HG02623 (cell line): ENCODE measurements around the gene OBI1.

Source experiments
- ATAC-seq: cut with Tn5 transposase; IDR thresholded peaks from one replicate; pipeline ENCODE4 v1.9.1; 2021; ENCODE audit warnings: moderate library complexity; ENCODE audit not compliant: unreplicated experiment

OBI1 gene

DNA sequence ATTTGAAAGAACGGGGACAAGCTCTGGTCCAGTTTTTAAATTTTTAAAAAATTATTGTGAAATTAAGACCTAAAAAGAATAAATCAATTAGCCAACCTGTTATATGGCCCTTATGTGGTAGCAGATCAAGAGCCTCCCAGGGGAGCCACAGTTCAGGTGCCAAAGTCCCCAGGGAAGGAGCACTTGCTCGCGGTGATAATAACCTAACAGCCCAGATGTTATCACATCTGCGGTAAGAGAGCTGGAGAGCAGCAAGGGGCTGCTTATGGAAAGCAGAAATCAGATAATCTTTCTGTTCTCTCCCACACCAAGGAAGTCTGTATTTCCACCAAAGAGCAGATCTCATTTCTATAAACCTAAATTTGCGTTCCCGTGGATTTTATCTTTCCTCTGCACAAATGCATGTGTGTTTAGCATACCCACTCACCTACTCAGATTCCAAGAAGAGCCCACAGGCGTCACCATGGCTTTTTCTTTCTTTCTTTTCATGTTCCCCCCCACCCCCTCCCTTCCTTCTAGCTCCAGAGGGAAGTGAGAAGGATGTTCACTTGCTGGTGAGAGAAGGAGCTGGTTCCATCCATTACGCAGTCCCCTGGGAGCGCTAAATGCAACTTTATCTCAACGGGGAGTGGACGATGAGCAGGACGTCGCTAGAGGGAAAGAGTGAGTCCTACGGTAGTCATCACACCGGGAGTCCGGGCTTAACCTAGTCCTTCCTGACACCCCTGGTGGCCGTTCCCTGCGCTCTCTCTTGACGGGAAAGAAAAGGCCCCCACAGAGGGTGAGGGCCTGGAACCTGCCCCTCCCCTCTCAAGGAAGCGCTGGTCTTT lies 54.0 kb downstream of the OBI1 start:
- no peak for ATAC-seq

DNA sequence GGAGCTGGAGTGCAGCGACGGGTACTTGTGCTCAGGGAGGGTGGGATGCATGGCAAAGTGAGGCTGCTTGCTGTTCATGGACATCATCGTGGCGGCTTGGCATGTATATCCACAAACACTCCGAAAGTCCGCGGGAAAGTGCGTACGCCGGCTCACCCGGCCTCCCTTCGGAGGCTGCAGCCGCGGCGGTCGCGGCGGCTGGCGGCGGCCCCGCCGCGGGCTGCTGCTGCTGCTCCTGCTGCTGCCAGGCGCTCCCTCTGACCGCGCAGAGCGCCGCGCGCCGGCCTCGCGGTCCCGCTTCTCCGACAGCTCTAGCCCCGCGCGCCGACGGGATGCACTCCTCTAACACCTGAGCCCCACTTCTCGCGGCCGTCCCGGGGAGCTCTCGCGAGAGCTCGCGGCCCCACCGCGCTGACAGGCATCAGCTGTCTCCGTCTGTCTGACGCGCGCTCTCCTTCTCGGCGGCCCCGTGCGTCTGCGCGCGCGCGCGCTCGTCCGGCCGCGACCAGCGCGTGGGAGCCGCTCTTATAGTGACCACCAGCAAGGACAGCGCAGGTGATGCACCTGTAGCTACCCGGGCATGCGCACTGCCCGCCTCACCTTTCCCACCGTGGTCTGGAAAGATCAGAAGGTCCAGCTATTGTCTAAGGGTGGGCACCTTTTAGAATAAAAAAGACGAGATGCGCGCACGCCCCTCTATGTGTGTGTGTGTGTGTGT lies 55.6 kb downstream of the OBI1 start, which contains the start of gene POU4F1:
POU4F1 (minus strand) TSS at position 313 of the 718 bp plus-strand sequence; CDS start at position 87, 226 bp downstream.
- ATAC-seq = peak; percentile 88

DNA sequence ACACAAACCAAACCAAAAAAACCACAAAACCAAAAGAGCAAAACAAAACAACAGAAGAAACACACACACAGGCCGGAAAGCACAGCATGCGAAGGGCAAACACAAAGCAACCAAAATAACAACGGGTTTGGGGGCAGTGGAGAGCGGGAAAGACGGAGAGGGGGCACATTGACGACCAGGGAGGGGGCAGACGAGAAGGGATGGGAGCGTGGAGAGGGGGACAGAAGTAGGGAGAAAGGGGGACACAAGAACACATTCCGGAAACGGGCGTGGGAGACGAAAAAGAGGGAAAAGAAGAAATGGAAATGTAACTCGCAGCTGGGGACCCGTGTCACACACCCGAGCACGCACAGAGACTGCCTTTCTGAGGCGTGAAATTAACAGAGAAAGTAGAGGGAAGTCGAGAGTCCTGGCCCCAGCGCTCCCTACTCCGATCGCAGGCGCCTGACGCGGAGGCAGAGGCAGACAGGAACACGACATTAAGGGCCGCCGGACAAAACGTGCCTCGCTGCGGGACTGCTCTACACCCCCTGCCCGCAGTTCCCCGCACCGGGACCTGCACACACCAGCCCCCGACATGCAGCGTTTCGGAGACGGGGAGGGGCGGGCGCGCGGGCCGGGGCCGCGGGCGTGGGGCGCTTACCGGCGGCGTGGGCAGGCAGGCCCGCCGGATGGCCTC lies 56.3 kb downstream of the OBI1 start:
- peak; percentile 20 for ATAC-seq

DNA sequence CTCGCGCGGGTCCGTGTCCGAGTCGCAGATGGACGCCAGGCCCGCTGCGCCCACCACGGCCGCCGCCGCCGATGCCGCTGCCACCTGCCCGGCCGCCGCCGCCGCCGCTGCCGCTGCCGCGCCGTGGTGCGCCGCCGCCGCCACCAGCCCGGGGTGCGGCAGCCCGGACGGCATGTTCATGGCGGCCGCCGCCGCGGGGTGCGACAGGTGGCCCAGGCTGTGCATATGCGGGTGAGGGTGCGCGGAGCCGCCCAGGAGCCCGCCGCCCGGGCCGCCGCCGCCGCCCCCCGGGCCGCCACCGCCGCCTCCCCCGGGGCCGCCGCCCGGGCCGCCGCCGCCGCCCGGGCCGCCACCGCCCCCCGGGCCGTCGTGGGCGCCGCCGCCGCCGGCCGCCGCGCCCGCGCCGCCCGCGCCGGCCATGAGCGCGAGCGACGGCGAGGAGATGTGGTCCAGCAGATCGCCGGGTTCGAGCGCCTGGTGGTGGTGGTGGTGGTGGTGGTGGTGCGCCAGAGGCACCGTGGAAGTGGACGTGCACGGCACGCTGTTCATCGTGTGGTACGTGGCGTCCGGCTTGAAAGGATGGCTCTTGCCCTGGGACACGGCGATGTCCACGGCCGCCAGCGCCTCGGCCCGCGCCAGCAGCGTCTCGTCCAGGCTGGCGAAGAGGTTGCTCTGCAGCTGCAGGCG lies 56.9 kb downstream of the OBI1 start:
- ATAC-seq = no peak

DNA sequence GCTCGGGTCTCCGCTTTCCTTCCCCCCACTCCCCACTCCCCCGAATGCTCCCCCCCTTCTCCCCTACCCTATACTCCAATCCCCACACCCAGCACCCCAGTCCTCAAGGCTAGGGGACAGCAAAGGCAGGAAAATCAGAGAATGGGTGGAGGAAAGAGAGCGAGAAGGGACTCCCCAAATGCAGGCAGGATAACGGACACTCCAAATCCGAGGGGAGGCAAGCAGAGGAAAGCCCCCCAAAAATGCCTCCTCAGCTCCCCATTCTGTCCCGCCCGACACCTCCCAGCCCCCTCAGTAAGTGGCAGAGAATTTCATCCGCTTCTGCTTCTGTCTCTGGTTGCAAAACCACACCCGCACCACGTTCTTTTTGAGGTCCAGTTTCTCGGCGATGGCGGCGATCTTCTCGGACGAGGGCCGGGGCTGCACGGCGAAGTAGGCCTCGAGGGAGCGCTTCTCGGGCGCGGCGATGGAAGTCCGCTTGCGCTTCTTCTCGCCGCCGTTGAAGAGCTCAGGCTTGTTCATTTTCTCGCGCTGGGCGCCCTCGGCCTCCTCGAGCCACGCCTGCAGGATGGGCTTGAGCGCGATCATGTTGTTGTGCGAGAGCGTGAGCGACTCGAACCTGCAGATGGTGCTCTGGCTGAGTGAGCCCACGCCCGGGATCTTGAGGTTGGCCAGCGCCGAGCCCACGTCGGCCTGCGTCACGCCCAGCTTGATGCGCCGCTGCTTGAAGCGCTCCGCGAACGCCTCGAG lies 57.7 kb downstream of the OBI1 start:
- no peak for ATAC-seq

DNA sequence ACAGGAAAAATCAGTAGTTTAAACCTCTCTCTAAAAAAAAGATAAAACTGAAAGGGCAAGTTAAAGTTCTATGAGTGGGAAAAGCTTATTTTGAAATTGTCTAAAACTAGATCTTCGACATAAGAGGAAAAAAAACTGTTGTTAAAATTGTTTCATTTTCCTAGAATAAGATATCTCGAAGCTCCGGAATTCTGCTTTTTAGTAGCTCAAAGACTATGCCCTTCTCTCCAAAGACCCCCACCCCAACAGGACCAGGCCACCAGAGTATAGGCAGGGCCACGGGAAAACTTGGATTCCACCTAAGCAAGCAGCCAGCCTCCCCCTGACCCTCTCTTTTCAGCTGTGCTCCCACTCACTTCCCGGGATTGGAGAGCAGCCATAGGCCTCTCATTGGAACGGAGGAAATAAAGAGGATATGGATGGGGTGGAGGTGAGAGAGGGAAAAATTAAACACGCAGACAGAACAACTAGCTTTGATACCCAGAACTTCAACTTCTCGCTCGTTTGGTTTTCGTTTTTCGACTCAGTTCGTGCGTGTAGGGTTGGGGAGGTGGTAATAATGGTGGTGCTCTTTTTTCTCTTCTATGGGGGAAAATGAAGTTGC lies 58.6 kb downstream of the OBI1 start:
- no peak for ATAC-seq

DNA sequence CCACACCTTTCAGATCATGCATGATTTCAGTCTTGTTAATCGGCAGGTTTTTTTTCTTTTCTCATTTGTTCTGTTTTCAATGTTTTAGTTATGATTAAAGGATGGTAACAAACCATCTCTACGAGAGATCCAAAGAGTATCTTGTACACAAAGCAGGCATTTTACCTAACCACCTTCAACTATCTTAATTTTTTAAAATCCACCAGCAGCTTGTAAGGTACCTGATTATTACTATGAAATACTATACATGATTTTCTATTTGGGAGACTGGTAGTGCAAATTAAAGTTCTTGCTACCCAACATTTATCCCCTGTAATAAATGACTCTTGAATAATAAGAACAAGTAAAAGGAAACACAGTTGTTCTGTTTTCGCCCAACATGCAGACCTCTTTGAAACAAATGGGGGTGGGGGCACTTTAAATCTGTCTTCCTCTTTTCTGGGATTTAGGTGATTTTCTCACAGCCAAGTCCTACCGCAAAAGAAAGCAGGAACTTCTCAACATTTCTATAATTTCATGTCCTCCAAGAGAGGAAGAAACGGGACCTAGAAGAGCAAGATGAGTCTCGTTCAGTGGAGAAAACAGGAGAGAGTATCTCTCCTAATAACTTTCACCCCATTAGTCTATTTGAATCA lies 59.2 kb downstream of the OBI1 start:
- no peak for ATAC-seq

DNA sequence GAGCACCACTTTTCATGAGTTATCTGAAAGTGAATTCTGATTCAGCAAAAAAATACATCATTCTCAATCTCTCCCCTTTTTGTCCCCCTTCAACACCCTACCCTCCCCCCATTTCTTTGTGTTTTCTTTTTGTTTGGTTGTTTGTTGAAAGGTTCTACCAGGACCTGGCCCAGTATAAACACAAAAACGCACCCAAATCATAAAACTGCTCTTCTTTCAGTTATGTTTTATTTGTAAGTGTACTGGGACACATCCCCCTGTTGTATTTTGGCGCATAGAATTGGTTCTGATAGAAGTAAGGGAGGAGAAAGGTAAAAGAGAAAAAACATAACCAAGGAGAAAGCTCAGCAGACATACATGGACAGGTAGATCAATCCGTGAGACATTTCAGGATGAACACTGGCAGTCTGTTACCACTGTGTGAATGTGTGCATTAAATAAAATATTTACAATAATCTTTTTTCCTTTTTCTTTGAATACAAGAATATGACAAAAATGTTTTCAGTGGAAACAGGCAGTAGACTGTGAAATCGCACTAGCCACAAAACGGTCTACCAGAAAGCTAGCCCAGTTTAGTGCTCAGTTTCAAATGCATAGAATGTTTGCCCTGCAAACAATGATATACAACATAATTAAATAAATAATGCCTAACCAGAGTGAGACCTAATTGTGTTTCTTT lies 59.9 kb downstream of the OBI1 start:
- ATAC-seq = no peak

DNA sequence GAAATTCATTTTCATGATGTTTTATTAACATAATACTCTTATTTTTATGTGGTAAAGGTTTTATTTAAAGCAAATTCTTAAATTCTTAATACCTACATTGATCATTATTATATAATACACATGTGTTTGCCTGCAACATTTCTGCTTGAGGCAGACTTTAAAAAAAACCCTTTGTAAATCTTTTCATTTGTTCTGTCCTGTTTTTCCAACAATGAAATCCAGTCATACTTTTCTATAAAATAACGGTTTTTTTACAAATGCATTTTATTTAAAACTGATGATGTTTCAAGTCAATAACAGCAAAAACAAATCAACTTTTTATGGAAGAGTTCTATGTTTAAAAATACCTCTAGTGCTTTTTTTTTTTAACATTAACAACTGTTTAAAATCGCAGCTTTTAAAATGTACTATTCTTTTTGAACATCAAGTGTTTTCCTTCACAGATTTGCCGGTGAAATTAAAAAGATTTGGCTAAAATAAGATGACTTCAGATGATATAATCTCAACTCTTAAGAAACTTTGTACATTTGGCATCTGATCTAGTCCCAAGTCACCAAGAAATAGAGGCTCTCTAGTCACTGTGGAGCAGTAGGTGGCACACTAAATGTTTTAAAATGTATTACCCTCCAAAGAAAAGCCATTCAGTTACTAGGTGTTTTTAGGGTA lies 60.7 kb downstream of the OBI1 start:
- ATAC-seq = no peak

DNA sequence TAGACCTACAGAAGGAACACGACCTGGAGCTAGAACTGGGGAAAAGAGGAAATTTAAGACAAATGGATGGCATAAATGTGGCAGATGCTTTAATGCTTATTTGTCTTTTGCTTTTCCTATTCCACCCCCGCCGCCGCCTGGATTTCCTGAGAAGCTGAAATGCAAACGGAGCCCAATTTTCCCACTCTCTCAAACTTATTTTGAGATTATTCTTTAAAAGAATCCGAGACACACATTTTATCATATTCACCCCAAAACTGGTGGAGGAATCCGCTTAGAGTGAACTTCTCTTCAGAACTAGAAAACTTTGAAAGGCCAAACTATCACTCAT lies 61.4 kb downstream of the OBI1 start:
- ATAC-seq = no peak

DNA sequence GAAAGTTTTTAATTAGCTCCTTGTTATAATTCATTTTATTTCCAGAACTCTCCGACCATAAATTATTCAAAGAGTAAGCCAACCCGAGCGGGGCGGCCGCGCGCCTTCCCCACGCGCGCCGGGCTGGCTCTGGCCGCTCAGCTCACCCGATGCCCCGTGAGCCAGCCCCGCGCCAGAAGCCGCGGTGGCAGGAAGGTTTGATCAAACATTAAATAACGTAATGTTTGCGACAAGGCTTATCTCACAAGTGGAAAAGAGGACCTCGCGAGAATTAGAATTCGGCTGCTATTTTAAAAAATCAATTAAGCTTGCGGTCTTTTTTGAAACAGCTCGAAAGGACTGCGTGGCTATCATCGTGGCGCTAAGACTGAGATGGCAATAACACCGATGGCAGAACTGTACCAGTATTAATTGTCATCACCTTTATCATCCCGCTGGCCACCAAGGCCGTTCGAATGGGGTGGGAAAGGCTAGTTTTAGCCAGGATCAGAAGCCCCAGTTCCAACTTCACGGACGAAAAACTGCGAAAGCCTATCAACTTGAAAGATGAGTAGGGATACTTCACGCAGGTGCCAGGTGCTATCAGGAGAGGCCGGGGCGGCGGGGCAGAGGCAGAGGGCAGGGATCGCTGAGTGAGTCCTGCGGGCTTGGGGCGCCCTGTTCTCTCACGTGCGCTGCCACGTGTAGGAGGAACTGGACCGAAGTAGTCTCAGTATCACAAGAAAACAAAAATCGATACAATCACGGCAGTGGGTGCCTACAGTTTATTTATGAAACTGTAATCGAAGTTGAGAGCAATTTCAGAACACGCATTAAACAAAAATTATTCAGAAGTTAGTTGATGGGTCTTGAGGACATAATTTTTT lies 62.0 kb downstream of the OBI1 start:
- ATAC-seq = no peak

DNA sequence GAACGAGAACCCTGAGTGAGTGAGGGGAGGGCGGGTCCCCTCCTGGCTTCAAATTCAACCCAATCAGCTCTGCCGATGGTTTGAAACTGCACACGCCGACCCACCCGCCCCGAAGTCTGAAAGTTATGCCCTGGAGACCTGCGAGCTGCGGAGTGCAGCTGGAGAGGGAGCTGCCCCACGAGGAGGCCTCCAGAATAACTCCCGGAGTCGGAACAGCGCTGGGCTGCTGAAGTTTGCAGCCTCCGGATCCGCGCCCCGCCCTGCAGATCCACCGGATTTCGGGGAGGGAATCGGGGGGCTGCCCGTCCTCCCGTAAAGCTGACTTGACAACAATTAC lies 62.6 kb downstream of the OBI1 start:
- no peak for ATAC-seq

DNA sequence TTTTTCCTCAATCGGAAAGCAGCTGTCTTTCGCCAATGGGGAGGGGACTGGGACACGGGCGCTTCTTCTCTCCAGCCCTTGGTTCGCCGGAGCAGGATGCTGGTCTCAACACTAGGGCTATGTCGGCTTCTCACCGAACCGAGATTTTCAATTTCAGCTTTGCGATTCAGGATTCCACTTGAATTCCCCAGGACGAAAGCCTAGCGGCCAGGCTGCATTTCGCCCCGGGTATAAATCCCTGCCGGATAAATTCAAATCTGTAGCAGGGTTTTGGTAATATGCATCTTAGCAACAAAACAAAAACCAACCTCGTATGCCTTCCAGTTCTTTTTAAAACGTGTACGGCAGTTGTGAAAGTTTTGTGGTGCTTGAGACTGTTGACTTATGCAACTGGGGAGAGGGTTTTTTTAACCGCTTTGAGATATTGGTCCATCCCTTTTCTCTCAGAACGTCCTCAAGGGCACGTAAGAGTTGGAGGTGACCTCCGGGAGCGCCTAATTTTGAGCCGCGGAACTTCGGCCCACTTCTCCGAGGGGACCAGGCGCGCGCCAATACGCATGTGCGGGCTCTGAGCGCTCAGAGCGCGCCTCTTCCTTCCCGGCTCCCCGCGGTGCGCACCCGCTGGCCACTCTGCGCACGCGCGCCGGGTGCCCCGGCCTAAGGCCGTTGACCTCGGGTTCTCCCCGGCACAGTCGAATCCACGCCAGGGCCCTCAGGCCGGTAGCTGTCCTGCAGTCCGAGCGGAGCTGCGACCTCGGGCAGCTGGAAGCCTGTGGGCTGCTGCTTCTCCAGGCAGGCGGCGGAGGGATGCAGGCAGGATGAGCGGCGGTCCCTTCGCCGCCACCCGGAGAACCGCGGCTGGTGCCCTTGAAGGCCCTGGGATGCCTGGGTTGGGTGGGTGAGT lies 63.2 kb downstream of the OBI1 start:
- no peak for ATAC-seq

DNA sequence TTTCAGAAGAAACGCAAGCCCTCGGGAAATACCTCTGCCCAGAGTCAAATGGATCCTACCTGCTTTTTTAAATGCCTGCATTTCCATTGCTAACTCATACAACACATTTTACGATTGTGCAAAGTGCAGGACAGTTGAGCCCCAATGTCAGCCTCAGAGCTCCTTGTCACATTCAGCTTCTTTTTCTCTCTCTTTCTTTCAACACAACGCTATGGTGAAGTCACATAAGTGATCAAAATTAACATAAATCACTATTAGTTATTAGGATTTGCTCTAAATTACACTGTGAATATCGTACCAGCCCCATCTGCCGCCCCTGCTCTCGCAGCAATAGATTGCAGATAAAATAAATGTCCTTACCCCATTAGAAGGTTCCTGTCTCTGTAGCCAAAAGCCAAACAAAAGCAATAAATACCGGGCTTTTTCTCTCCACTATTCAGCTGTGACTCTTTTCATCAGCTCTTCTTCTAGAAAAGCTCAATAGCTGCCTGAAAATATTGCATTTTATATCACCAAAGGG lies 64.4 kb downstream of the OBI1 start:
- no peak for ATAC-seq

DNA sequence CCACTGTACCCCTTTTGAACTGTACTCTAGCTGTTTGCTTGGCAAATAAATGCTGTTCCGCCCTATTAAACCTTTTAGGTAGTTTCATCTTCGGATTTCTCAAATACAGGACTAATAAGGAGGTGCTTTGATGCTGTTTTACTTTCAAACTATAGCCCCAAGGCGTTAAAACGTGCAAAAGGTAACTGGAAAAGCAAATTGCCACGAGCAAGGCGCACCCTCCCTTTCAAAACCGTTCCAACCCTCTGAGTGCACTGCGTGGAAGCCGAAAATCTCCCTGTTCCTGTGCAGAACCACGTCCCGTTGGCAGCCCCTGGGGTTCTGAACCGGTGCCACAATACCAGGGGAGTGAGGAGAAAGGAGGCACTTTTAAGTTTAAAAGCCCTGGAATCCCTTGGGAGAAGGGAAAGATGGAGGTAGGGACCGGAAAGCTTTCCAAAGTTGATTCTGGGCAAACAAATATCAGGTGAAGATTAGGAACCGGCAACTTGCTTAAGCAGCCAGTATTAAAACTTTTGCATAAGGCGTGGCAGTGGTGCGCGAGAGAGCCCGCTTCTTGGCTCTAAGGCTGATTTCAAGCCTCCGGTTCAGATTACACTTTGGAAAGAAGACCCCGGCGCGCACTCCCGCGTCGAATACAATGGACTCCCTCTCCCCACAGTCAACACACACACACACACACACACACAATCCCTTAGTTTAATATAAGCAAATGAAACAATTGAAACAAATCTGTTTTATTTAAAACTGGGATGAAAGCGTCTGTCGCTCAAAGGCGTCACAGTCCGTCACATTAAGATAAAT lies 65.1 kb downstream of the OBI1 start:
- ATAC-seq = no peak

DNA sequence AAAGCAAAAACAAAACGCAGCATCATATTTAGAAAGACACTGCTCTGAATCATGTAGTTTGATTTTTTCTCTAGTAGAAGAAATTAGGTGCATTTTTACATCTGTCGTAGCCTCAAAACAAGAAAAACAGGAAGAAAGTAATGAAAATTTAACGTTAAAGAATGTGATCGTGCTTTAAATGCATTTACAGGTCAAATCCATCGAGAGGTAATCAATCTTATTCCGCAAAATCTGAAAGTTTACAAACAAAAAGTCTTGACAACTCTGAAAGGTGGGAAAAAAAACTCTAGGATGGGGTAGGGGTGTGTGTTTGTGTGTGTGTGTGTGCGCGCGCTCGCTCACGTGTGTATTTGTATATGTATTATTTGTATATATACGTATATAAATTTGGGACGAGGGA lies 65.8 kb downstream of the OBI1 start:
- ATAC-seq = no peak
